HG02884 (cell line): ENCODE results near the gene FXYD1.
"Not testable (repeated sequence)": the region's sequence is repeated elsewhere in the genome, so short reads cannot be mapped to it uniquely, and the experiment has no call there.

Source experiments
- ATAC-seq: cut with Tn5 transposase; IDR thresholded peaks from one replicate; pipeline ENCODE4 v1.9.1; 2021; ENCODE audit warnings: mild to moderate bottlenecking, moderate library complexity; ENCODE audit not compliant: unreplicated experiment

FXYD1 gene

GRCh38 chr19:35138305-35138892 lies at the start of gene FXYD1:
FXYD1 (plus strand) TSS chr19:35138824; CDS start chr19:35140080, 1,256 bp downstream.
- no peak for ATAC-seq

- no peak for ATAC-seq
Measured at GRCh38 chr19:35089554-35089953, 49.1 kb upstream of the FXYD1 start.

GRCh38 chr19:35090160-35090505 lies 48.5 kb upstream of the FXYD1 start:
- ATAC-seq, result no peak

GRCh38 chr19:35090506-35091214 lies 48.0 kb upstream of the FXYD1 start:
- ATAC-seq, result no peak

GRCh38 chr19:35093430-35093829 lies 45.2 kb upstream of the FXYD1 start:
- no peak for ATAC-seq

- no peak for ATAC-seq
Measured at GRCh38 chr19:35093941-35094647, 44.5 kb upstream of the FXYD1 start.

GRCh38 chr19:35094656-35095055 lies 44.0 kb upstream of the FXYD1 start:
- no peak for ATAC-seq

- ATAC-seq, result no peak
Measured at GRCh38 chr19:35095667-35096368, 42.8 kb upstream of the FXYD1 start.

- no peak for ATAC-seq
Measured at GRCh38 chr19:35098413-35099049, 40.1 kb upstream of the FXYD1 start.

GRCh38 chr19:35099155-35099896 lies 39.3 kb upstream of the FXYD1 start:
- no peak for ATAC-seq

- no peak for ATAC-seq
Measured at GRCh38 chr19:35099897-35100275, 38.7 kb upstream of the FXYD1 start.

GRCh38 chr19:35100588-35101533 lies 37.8 kb upstream of the FXYD1 start:
- no peak for ATAC-seq

GRCh38 chr19:35101949-35102348 lies 36.7 kb upstream of the FXYD1 start:
- ATAC-seq, result not testable (repeated sequence)

- ATAC-seq, result not testable (repeated sequence)
Measured at GRCh38 chr19:35103614-35104013, 35.0 kb upstream of the FXYD1 start.

GRCh38 chr19:35104361-35104760 lies 34.3 kb upstream of the FXYD1 start:
- no peak for ATAC-seq

- no peak for ATAC-seq
Measured at GRCh38 chr19:35105047-35105410, 33.6 kb upstream of the FXYD1 start.

GRCh38 chr19:35105411-35106290 lies 33.0 kb upstream of the FXYD1 start:
- ATAC-seq, result no peak

- no peak for ATAC-seq
Measured at GRCh38 chr19:35106291-35106583, 32.4 kb upstream of the FXYD1 start.
